Ishikawa (cell line): ENCODE measurements around the gene CEACAM1.

ENCODE experiments used
- CEBPB ChIP-seq: IDR thresholded peaks from 2 replicates; pipeline ENCODE4 v1.6.1; 2012
- FOXM1 ChIP-seq: IDR thresholded peaks from 2 replicates; pipeline ENCODE4 v1.6.1; 2012; ENCODE audit warnings: low read depth, borderline replicate concordance
- NFIC ChIP-seq: IDR thresholded peaks from 2 replicates; pipeline ENCODE4 v1.6.1; 2012
- RAD21 ChIP-seq: IDR thresholded peaks from 2 replicates; pipeline ENCODE4 v1.6.1; 2012; ENCODE audit warnings: low read depth
- REST ChIP-seq: IDR thresholded peaks from 2 replicates; pipeline ENCODE4 v1.6.1; 2012; ENCODE audit warnings: low read depth, mild to moderate bottlenecking
- TCF12 ChIP-seq: IDR thresholded peaks from 2 replicates; pipeline ENCODE4 v1.6.1; 2012; ENCODE audit warnings: low read depth

- TF ChIP-seq RAD21: no peak
- TF ChIP-seq CEBPB: no peak
- TF ChIP-seq REST: no peak
- TF ChIP-seq FOXM1: no peak
- no peak for TF ChIP-seq TCF12
- TF ChIP-seq NFIC: no peak
Observed at GRCh38 chr19:42532891-42533290, 4.6 kb upstream of the CEACAM1 start.
